Endothelial cell of umbilical vein (primary cell): Measurements from ENCODE around the gene GPR87. TPM values are rescaled to one million over a fixed set of nuclear protein-coding genes. Genes with fewer than 3 reads are reported as not detected.

ENCODE experiments used
- BruUV-seq: library from RNA; stranded (reverse); fragments of 400-500 nt; replicated peaks from 2 replicates; lab custom pipeline; 2021; lab: Mats Ljungman, UMichigan
- CTCF ChIA-PET: fragments of 300-600, 350-600 bp; sonication (Branson Sonifier 250); formaldehyde crosslinking; loops from one replicate; lab custom pipeline; 2021; ENCODE audit warnings: antibody characterized with exemption, inconsistent platforms; lab: Charles Lee
- POLR2A ChIA-PET: fragments of 300-600, 350-600 bp; sonication (Branson Sonifier 250); formaldehyde crosslinking; loops from one replicate; lab custom pipeline; 2021; ENCODE audit warnings: antibody characterized with exemption, inconsistent platforms; lab: Charles Lee
- DNase-seq: peaks from one replicate; pipeline ENCODE4 v3.0.0-alpha.2; 2011; ENCODE audit warnings: low read depth, low spot score
- FAIRE-seq: peaks from 2 replicates; lab custom pipeline; 2011; peaks lifted over from hg19 to GRCh38; lab: Jason Lieb, UNC
- H2AFZ ChIP-seq: 2 replicates; pipeline ENCODE4 v1.6.0; 2012; ENCODE audit warnings: low read depth, low read length, control low read depth, inconsistent platforms
- H3K27ac ChIP-seq: 2 replicates; pipeline ENCODE4 v1.5.1; 2011; ENCODE audit warnings: low read depth, mild to moderate bottlenecking, control low read depth, low read length, moderate library complexity; ENCODE audit not compliant: insufficient read depth
- H3K27me3 ChIP-seq, 2 experiments: 2 replicates each; pipeline versions ENCODE4 v1.6.0 to v1.6.1; 2011; ENCODE audit warnings: low read length in 2 of 2, mixed read lengths in 1 of 2; ENCODE audit not compliant: control insufficient read depth in 2 of 2, insufficient read depth in 2 of 2
- H3K36me3 ChIP-seq, 2 experiments: 2 replicates in 1 of 2; 3 replicates in 1 of 2; pipeline ENCODE4 v1.5.1; 2011; ENCODE audit warnings: low read length in 2 of 2, mild to moderate bottlenecking in 1 of 2, moderate library complexity in 1 of 2; ENCODE audit not compliant: control insufficient read depth in 2 of 2, insufficient read depth in 2 of 2; ENCODE audit errors: extremely low read depth in 1 of 2
- H3K4me1 ChIP-seq: 3 replicates; pipeline ENCODE4 v1.5.1; 2011; ENCODE audit warnings: mild to moderate bottlenecking, low read length; ENCODE audit not compliant: control insufficient read depth, insufficient read depth; ENCODE audit errors: extremely low read depth
- H3K4me2 ChIP-seq: 2 replicates; pipeline ENCODE4 v1.6.1; 2011; ENCODE audit warnings: low read length, control low read depth, mixed read lengths; ENCODE audit not compliant: insufficient read depth
- H3K4me3 ChIP-seq, 3 experiments: fragments of 200-600 bp in 1 of 3; sonication (generic), shearing (Covaris generic) in 1 of 3; replicated peaks in 1 of 3; 2 replicates each; pipeline ENCODE4 v1.5.1; 2011 to 2016; ENCODE audit warnings: control low read depth in 3 of 3, low read length in 3 of 3, mild to moderate bottlenecking in 2 of 3, inconsistent platforms in 1 of 3, low read depth in 1 of 3, moderate library complexity in 1 of 3; ENCODE audit not compliant: insufficient read depth in 1 of 3
- H3K79me2 ChIP-seq: 2 replicates; pipeline ENCODE4 v1.6.0; 2012; ENCODE audit warnings: low read length, inconsistent platforms; ENCODE audit not compliant: control insufficient read depth, insufficient read depth
- H3K9ac ChIP-seq: replicated peaks from 2 replicates; pipeline ENCODE3; 2011; ENCODE audit warnings: low read length, control low read depth; ENCODE audit not compliant: insufficient read depth; ENCODE audit errors: extremely low read depth
- H3K9me1 ChIP-seq: replicated peaks from 3 replicates; pipeline ENCODE4 v1.6.0; 2011; ENCODE audit warnings: mild to moderate bottlenecking, low read length; ENCODE audit not compliant: control insufficient read depth, insufficient read depth; ENCODE audit errors: extremely low read depth
- H3K9me3 ChIP-seq: replicated peaks from 2 replicates; pipeline ENCODE4 v1.5.1; 2012; ENCODE audit warnings: low read length, inconsistent platforms; ENCODE audit not compliant: control insufficient read depth, insufficient read depth
- H4K20me1 ChIP-seq: replicated peaks from 2 replicates; pipeline ENCODE3; 2011; ENCODE audit warnings: mild to moderate bottlenecking, low read length; ENCODE audit not compliant: control insufficient read depth, insufficient read depth; ENCODE audit errors: extremely low read depth
- EZH2 ChIP-seq: IDR thresholded peaks from 2 replicates; pipeline ENCODE4 v1.6.1; 2012; ENCODE audit warnings: borderline replicate concordance, low read depth, mild to moderate bottlenecking, moderate library complexity, low read length, inconsistent platforms; ENCODE audit not compliant: severe bottlenecking
- FOS ChIP-seq: IDR thresholded peaks from 2 replicates; pipeline ENCODE4 v1.6.1; 2011; ENCODE audit warnings: mild to moderate bottlenecking, low read length, moderate library complexity, borderline replicate concordance; ENCODE audit not compliant: insufficient read depth
- GATA2 ChIP-seq: IDR thresholded peaks from 2 replicates; pipeline ENCODE4 v1.7.0; 2011; ENCODE audit warnings: low read depth, mild to moderate bottlenecking, moderate library complexity, mixed read lengths, low read length; ENCODE audit not compliant: insufficient read length, insufficient read depth
- POLR2AphosphoS5 ChIP-seq: IDR thresholded peaks from 2 replicates; pipeline ENCODE4 v1.6.1; 2012; ENCODE audit warnings: low read depth, mild to moderate bottlenecking, control low read depth, low read length, moderate library complexity; ENCODE audit not compliant: insufficient read depth
- dilution Hi-C: fragments of 300-500 bp; cut with MboI; formaldehyde crosslinking; loops from one replicate; pipeline ENCODE4 v1.15.0; 2019; ENCODE audit warnings: low sequenced_read_pairs; ENCODE audit not compliant: extremely low pct_ligation_motif_present
- intact Hi-C: fragments of 100-400 bp; cut with micrococcal nuclease; formaldehyde crosslinking; loops from one replicate; pipeline ENCODE4 v1.10.0; 2022
- polyA plus RNA-seq, 4 experiments: library from polyadenylated mRNA; depleted of rRNA in 3 of 4; stranded (reverse) in 3 of 4; unstranded in 1 of 4; fragments of >200 nt; gene quantifications; 2 replicates each; pipeline versions ENCODE4 v1.2.1 to v1.2.3, GENCODE V29; 2011 to 2012; ENCODE audit warnings: missing spikeins in 1 of 4
- total RNA-seq: library from RNA; stranded (reverse); gene quantifications from 2 replicates; pipeline ENCODE4 v1.2.3, GENCODE V29; 2021
- TF ChIP-seq, protein P1 (sequence below): IDR thresholded peaks from 2 replicates; pipeline ENCODE4 v1.6.1; 2011; ENCODE audit not compliant: insufficient read depth, insufficient read length
- TF ChIP-seq, protein P2 (sequence below), 2 donors: IDR thresholded peaks; 1 replicate in 1 of 2; 2 replicates in 1 of 2; pipeline ENCODE4 v1.5.1; 2011; ENCODE audit warnings: low read length in 2 of 2, mild to moderate bottlenecking in 2 of 2, moderate library complexity in 2 of 2, control low read depth in 1 of 2, inconsistent platforms in 1 of 2, low read depth in 1 of 2; ENCODE audit not compliant: insufficient read depth in 1 of 2; ENCODE audit errors: extremely low read depth in 1 of 2

Gene GPR87
- total and polyA plus RNA-seq, 2 donors (not counting 3 experiments of a cell fraction or from before 2014, with no cell fraction given): not detected

DNA sequence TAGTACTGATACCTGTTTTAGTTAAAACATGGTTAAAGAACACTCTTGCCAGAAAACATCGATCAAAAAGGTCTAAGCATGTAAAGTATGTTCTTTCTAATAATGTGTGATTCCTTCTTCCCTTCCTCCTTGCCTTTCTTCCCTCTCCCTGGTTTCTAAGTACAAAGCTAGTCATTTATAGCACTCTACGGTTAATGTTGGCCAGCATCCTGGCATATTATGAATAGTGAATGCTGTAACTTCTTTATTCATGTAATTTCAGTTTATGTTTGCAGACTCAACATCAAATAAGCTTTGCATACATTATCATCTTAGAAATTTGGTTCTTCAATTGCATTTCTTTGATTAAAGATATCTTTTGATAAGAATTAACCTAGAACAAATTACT is 40.8 kb upstream of the GPR87 start:
- H3K27ac ChIP-seq: no peak overlapping the region
- no peaks in the 10 kb centered on the region for H3K27me3 ChIP-seq
- H3K4me3 ChIP-seq: no peak overlapping the region
- H3K36me3 ChIP-seq: no peaks in the 10 kb centered on the region
- POLR2A ChIA-PET: no interaction called here
- dilution Hi-C loops (no loop called here), intact Hi-C loops (no loop called here)
- H3K4me1 ChIP-seq: no peaks in the 10 kb centered on the region
- no peak overlapping the region for H2AFZ ChIP-seq
- H3K4me2 ChIP-seq: no peak overlapping the region
- no peak overlapping the region for H3K9ac ChIP-seq
- no peaks in the 10 kb centered on the region for H3K79me2 ChIP-seq
- BruUV-seq: no TSS peak
- no peaks in the 10 kb centered on the region for H4K20me1 ChIP-seq
- H3K9me1 ChIP-seq: no peaks in the 10 kb centered on the region
- H3K9me3 ChIP-seq: no peaks in the 10 kb centered on the region
- FAIRE-seq (no peak), DNase-seq (no peak)
- CTCF ChIA-PET: interaction anchor here (0.6 to 1.3 kb wide), 5 partner anchors 8 to 1684 kb away, joined by 3 to 4 read pairs (median 4); no protein-coding TSS in a partner anchor
- TF ChIP-seq GATA2 (no peak), FOS (no peak), EZH2 (no peak), POLR2AphosphoS5 (no peak)
- TF ChIP-seq, protein P1, sequence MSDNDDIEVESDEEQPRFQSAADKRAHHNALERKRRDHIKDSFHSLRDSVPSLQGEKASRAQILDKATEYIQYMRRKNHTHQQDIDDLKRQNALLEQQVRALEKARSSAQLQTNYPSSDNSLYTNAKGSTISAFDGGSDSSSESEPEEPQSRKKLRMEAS: no peak
- TF ChIP-seq, protein P2, sequence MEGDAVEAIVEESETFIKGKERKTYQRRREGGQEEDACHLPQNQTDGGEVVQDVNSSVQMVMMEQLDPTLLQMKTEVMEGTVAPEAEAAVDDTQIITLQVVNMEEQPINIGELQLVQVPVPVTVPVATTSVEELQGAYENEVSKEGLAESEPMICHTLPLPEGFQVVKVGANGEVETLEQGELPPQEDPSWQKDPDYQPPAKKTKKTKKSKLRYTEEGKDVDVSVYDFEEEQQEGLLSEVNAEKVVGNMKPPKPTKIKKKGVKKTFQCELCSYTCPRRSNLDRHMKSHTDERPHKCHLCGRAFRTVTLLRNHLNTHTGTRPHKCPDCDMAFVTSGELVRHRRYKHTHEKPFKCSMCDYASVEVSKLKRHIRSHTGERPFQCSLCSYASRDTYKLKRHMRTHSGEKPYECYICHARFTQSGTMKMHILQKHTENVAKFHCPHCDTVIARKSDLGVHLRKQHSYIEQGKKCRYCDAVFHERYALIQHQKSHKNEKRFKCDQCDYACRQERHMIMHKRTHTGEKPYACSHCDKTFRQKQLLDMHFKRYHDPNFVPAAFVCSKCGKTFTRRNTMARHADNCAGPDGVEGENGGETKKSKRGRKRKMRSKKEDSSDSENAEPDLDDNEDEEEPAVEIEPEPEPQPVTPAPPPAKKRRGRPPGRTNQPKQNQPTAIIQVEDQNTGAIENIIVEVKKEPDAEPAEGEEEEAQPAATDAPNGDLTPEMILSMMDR (IDR thresholded peaks at IDR 0.05; ENCODE audit: extremely low read depth in 1 of 2, insufficient read depth in 1 of 2, low read depth in 1 of 2, low read length in 2 of 2): no peak
